Panc1 (cell line): ENCODE data around the gene POLN.

ENCODE experiments used
- REST ChIP-seq, 2 experiments: IDR thresholded peaks; 2 replicates each; pipeline ENCODE4 v1.6.1; 2011 to 2012; ENCODE audit warnings: low read depth in 2 of 2, control low read depth in 1 of 2, low read length in 1 of 2, mild to moderate bottlenecking in 1 of 2, moderate library complexity in 1 of 2; ENCODE audit not compliant: insufficient read depth in 1 of 2
- TF ChIP-seq, protein P1 (sequence below): fragments of 450-650 bp; IDR thresholded peaks from 2 replicates; pipeline ENCODE4 v1.5.1; 2017; ENCODE audit warnings: mild to moderate bottlenecking

GRCh38 chr4:2141762-2142451 is 100.0 kb downstream of the POLN start:
- TF ChIP-seq, protein P1, sequence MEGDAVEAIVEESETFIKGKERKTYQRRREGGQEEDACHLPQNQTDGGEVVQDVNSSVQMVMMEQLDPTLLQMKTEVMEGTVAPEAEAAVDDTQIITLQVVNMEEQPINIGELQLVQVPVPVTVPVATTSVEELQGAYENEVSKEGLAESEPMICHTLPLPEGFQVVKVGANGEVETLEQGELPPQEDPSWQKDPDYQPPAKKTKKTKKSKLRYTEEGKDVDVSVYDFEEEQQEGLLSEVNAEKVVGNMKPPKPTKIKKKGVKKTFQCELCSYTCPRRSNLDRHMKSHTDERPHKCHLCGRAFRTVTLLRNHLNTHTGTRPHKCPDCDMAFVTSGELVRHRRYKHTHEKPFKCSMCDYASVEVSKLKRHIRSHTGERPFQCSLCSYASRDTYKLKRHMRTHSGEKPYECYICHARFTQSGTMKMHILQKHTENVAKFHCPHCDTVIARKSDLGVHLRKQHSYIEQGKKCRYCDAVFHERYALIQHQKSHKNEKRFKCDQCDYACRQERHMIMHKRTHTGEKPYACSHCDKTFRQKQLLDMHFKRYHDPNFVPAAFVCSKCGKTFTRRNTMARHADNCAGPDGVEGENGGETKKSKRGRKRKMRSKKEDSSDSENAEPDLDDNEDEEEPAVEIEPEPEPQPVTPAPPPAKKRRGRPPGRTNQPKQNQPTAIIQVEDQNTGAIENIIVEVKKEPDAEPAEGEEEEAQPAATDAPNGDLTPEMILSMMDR = no peak
- TF ChIP-seq REST (IDR thresholded peaks at IDR 0.05; ENCODE audit: insufficient read depth in 1 of 2, low read depth in 2 of 2, low read length in 1 of 2) = no peak
